Measurements from ENCODE around the gene FBXO42.

Gene FBXO42

GRCh38 chr1:16204216-16204615, 148.1 kb downstream of the FBXO42 start:
- no peak for DNase-seq (ENCODE audit: low spot score)

GRCh38 chr1:16203550-16203949, 148.7 kb downstream of the FBXO42 start:
- no peak for DNase-seq (ENCODE audit: low spot score)

- no peak for DNase-seq (ENCODE audit: low spot score)
These were observed 149.7 kb downstream of the FBXO42 start for GRCh38 chr1:16202281-16203210.

- no peak for DNase-seq (ENCODE audit: low spot score)
These were observed 152.6 kb downstream of the FBXO42 start for GRCh38 chr1:16199700-16200099.

GRCh38 chr1:16199157-16199501, 153.2 kb downstream of the FBXO42 start:
- DNase-seq (ENCODE audit: low spot score), result no peak

DNA sequence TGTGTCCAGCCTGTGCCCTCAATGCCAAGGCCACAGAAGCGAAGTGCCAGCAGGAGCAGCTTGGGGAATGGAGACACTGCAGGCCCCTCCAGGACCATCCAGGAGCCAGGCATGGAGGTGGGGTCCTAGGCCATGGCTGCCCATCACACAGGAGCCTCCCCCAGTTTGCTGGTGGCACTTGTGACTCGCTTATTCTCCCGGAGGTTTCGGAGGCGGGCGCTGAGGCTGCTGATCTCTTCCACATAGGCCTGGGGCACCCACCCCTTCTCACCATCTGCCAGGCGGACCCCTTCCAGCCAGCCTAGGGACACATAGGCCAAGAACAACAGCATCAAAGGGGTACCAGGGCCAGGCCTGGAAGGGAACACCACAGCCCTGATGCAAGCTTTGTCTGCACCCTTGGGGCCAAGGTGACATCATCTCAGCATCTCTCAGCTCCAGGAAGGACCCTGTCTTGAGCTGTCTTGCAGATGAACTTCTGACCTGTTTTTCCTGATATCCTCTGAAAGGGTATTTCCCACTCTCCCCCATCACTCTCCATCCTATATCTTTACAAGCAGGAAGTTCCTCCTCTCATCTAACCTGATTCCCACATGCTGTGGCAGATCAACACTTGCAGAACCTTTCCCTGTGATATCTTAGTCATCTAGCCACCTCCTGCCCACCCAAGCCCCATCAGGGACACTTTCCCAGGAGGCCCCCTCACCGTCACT, 153.7 kb downstream of the FBXO42 start:
- DNase-seq (ENCODE audit: low spot score), result no peak

DNA sequence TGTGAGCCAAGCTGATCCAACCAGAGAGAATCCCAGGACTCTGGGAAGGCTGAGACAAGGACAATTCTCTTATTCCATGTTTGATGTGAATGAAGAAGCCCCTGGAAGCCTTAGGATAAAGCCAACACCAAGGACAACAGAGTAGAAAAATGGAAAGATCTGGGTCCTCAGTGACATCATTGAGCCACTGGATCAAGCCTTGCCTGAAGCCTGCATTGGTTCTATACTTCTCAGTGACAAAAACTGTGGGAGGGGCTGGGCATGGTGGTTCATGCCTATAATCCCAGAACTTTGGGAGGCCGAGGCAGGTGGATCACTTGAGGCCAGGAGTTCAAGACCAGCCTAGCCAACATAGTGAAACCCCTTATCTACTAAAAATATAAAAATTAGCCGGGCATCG, 155.4 kb downstream of the FBXO42 start:
- no peak for DNase-seq (ENCODE audit: low spot score)
